ENCODE results near the gene USF2. TPM values are rescaled to one million over a fixed set of nuclear protein-coding genes. Genes with fewer than 3 reads are reported as not detected.

Gene USF2
- polyA plus RNA-seq, 1 donor (not counting 4 experiments of a cell fraction or from before 2014, with no cell fraction given) = 53.8 TPM

DNA sequence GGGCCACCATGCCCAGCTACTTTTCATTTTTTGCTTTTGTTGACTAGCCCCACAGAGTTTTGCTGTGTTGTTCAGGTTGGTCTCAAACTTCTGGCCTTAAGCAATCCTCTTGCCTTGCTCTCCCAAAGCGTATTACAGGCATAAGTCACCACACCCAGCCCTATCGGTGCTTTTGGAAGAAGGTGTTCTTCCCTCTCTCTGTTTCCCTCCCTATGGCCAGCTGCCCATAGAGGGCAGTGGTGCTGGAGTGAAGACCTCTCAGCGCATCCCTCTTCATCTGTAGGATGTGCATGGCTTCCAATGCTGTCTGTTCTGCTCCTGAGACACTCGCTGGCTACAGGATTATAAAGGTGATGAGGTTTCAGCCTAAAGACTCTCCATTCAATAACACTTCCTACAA is 58.9 kb downstream of the USF2 start:
- Histone ChIP-seq H3K9me1 (ENCODE audit: control insufficient read depth, extremely low read depth, insufficient read depth, low read length) (no peaks in the 10 kb centered on the region), H3K27ac (ENCODE audit: control insufficient read depth, insufficient read depth, low read length) (no peak overlapping the region), H2AFZ (ENCODE audit: control insufficient read depth, low read length) (no peak overlapping the region), H3K9me3 (ENCODE audit: control insufficient read depth, low read depth, low read length) (no peaks in the 10 kb centered on the region), H3K4me1 (ENCODE audit: control insufficient read depth, extremely low read depth, insufficient read depth, low read length) (no peaks in the 10 kb centered on the region), H3K27me3 (ENCODE audit: control insufficient read depth, extremely low read depth, insufficient read depth, low read length) (peaks cover 3% of the 10 kb centered on the region), H3K36me3 (ENCODE audit: control insufficient read depth in 2 of 2, extremely low read depth in 1 of 2, insufficient read depth in 2 of 2, low read length in 2 of 2) (no peaks in the 10 kb centered on the region), H3K4me2 (ENCODE audit: control insufficient read depth, extremely low read depth, insufficient read depth, low read depth, low read length) (no peak overlapping the region), H3K9ac (ENCODE audit: control insufficient read depth, extremely low read depth, insufficient read depth, low read length) (no peak overlapping the region), H4K20me1 (ENCODE audit: control insufficient read depth, extremely low read depth, insufficient read depth, low read length) (no peaks in the 10 kb centered on the region), H3K79me2 (ENCODE audit: control insufficient read depth, insufficient read depth, low read length) (no peaks in the 10 kb centered on the region), H3K4me3 (ENCODE audit: control insufficient read depth in 2 of 3, extremely low read depth in 1 of 3, insufficient read depth in 2 of 3, low read depth in 1 of 3, low read length in 3 of 3) (no peak overlapping the region)
- FAIRE-seq (no peak), DNase-seq (ENCODE audit: low read depth, low spot score) (no peak)
- dilution Hi-C loops (cut with MboI; ENCODE audit: extremely low pct_ligation_motif_present, low sequenced_read_pairs) = no loop called here
- no peak for TF ChIP-seq EZH2 (IDR thresholded peaks at IDR 0.05; ENCODE audit: low read length)
- TF ChIP-seq, protein P1, sequence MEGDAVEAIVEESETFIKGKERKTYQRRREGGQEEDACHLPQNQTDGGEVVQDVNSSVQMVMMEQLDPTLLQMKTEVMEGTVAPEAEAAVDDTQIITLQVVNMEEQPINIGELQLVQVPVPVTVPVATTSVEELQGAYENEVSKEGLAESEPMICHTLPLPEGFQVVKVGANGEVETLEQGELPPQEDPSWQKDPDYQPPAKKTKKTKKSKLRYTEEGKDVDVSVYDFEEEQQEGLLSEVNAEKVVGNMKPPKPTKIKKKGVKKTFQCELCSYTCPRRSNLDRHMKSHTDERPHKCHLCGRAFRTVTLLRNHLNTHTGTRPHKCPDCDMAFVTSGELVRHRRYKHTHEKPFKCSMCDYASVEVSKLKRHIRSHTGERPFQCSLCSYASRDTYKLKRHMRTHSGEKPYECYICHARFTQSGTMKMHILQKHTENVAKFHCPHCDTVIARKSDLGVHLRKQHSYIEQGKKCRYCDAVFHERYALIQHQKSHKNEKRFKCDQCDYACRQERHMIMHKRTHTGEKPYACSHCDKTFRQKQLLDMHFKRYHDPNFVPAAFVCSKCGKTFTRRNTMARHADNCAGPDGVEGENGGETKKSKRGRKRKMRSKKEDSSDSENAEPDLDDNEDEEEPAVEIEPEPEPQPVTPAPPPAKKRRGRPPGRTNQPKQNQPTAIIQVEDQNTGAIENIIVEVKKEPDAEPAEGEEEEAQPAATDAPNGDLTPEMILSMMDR (optimal IDR thresholded peaks at IDR 0.05 in 1 of 3, IDR thresholded peaks at IDR 0.05 in 1 of 3, conservative IDR thresholded peaks at IDR 0.05 in 1 of 3; ENCODE audit: extremely low read depth in 1 of 3, insufficient read depth in 2 of 3, low read length in 3 of 3) = peak; percentile 15 to 52 (median 30)

DNA sequence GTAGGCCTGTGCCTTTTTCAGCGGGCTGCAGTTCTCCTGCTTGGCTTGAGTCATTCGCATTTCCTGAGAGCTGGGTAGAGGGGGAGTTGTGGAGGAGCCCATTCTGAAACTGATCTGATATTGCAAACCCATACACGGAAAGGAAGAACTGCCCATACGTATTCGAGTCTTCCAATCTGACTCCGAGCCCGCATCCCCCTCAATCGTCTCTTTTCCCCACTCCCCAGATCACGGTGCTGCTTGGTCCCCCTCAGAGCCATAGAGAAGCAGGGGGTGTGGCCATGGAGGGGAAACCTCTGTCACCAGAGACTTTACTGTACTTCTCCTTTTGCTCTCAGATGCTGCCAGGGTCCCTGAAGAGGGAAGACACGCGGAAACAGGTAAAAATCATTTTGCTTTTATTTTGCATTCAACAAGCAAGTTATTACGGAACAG is 60.1 kb downstream of the USF2 start, which contains the start of gene CD22:
Gene CD22 (plus strand): TSS at position 337 of the 435 bp plus-strand sequence. CDS start 2,854 bp downstream, outside the sequence.
- Histone ChIP-seq H2AFZ (ENCODE audit: control insufficient read depth, low read length) (no peak within 1 kb of the TSS), H3K9me1 (ENCODE audit: control insufficient read depth, extremely low read depth, insufficient read depth, low read length) (no peaks in the 10 kb centered on the region), H3K79me2 (ENCODE audit: control insufficient read depth, insufficient read depth, low read length) (no peaks in the 10 kb centered on the region), H4K20me1 (ENCODE audit: control insufficient read depth, extremely low read depth, insufficient read depth, low read length) (no peaks in the 10 kb centered on the region), H3K4me1 (ENCODE audit: control insufficient read depth, extremely low read depth, insufficient read depth, low read length) (no peaks in the 10 kb centered on the region), H3K36me3 (ENCODE audit: control insufficient read depth in 2 of 2, extremely low read depth in 1 of 2, insufficient read depth in 2 of 2, low read length in 2 of 2) (no peaks in the 10 kb centered on the region), H3K9me3 (ENCODE audit: control insufficient read depth, low read depth, low read length) (no peaks in the 10 kb centered on the region), H3K9ac (ENCODE audit: control insufficient read depth, extremely low read depth, insufficient read depth, low read length) (no peak within 1 kb of the TSS), H3K27me3 (ENCODE audit: control insufficient read depth, extremely low read depth, insufficient read depth, low read length) (peaks cover 5% of the 10 kb centered on the region), H3K4me2 (ENCODE audit: control insufficient read depth, extremely low read depth, insufficient read depth, low read depth, low read length) (no peak within 1 kb of the TSS), H3K4me3 (ENCODE audit: control insufficient read depth in 2 of 3, extremely low read depth in 1 of 3, insufficient read depth in 2 of 3, low read depth in 1 of 3, low read length in 3 of 3) (no peak within 1 kb of the TSS), H3K27ac (ENCODE audit: control insufficient read depth, insufficient read depth, low read length) (no peak within 1 kb of the TSS)
- TF ChIP-seq, protein P1 (optimal IDR thresholded peaks at IDR 0.05 in 1 of 3, IDR thresholded peaks at IDR 0.05 in 1 of 3, conservative IDR thresholded peaks at IDR 0.05 in 1 of 3; ENCODE audit: extremely low read depth in 1 of 3, insufficient read depth in 2 of 3, low read length in 3 of 3) = no peak
- no peak for TF ChIP-seq EZH2 (IDR thresholded peaks at IDR 0.05; ENCODE audit: low read length)
- DNase-seq (ENCODE audit: low read depth, low spot score) (no peak), FAIRE-seq (no peak)
- dilution Hi-C loops (cut with MboI; ENCODE audit: extremely low pct_ligation_motif_present, low sequenced_read_pairs) = no loop called here

Data from keratinocyte (primary cell).